ENCODE measurements around the gene SKI. TPM values are rescaled to one million over a fixed set of nuclear protein-coding genes. Genes with fewer than 3 reads are reported as not detected.

The SKI gene
- total RNA-seq, 6 experiments from 2014 or later = 23.7 to 84.8 (median 31.4) TPM

GRCh38 chr1:2271841-2272655 lies 43.9 kb downstream of the SKI start:
- DNase-seq (peak; percentile 67 to 81 (median 74)), ATAC-seq (peak; percentile 42 to 59 (median 47))
- peak overlapping the region in 1 of 3 donors; percentile 66 for H3K27ac ChIP-seq
- WGBS (ENCODE audit: insufficient coverage, low coverage, low lambda C conversion rate, missing lambda C conversion rate) = 21% methylated on average over 9 of the region's 23 CpGs
- H3K4me3 ChIP-seq = no peak overlapping the region
- no peaks in the 10 kb centered on the region for H3K36me3 ChIP-seq
- no peaks in the 10 kb centered on the region for H3K9me3 ChIP-seq
- H3K27me3 ChIP-seq = no peaks in the 10 kb centered on the region
- no peak for TF ChIP-seq CTCF (IDR thresholded peaks at IDR 0.05)
- TF ChIP-seq POLR2A (IDR thresholded peaks at IDR 0.05) = no peak
- H3K4me1 ChIP-seq = peaks cover 2 to 73% (median 45%) of the 10 kb centered on the region in 4 donors
- intact Hi-C loops (cut with DNase I) = no loop called here

GRCh38 chr1:2272686-2273400 lies 44.7 kb downstream of the SKI start:
- Histone ChIP-seq H3K27me3 (no peaks in the 10 kb centered on the region), H3K27ac (no peak overlapping the region), H3K4me3 (no peak overlapping the region), H3K9me3 (no peaks in the 10 kb centered on the region), H3K4me1 (peaks cover 2 to 65% (median 41%) of the 10 kb centered on the region in 4 donors), H3K36me3 (no peaks in the 10 kb centered on the region)
- WGBS (ENCODE audit: insufficient coverage, low coverage, low lambda C conversion rate, missing lambda C conversion rate) = 72% methylated on average over 7 of the region's 28 CpGs
- DNase-seq (peak in 2 of 3 donors; percentile 20 to 40), ATAC-seq (no peak)
- no peak for TF ChIP-seq CTCF (IDR thresholded peaks at IDR 0.05)
- no peak for TF ChIP-seq POLR2A (IDR thresholded peaks at IDR 0.05)
- intact Hi-C loops (cut with DNase I) = no loop called here

- Histone ChIP-seq H3K27ac (no peak overlapping the region), H3K36me3 (no peaks in the 10 kb centered on the region), H3K4me3 (no peak overlapping the region), H3K27me3 (no peaks in the 10 kb centered on the region), H3K4me1 (peaks cover 2 to 62% (median 38%) of the 10 kb centered on the region in 4 donors), H3K9me3 (no peaks in the 10 kb centered on the region)
- TF ChIP-seq CTCF (IDR thresholded peaks at IDR 0.05) = no peak
- no peak for TF ChIP-seq POLR2A (IDR thresholded peaks at IDR 0.05)
- no CpG with 5 or more reads among the region's 29 CpGs for WGBS (ENCODE audit: insufficient coverage, low coverage, low lambda C conversion rate, missing lambda C conversion rate)
- no peak for ATAC-seq
- DNase-seq = peak in 2 of 3 donors; percentile 20 to 49
- intact Hi-C loops (cut with DNase I) = no loop called here
These were observed 45.4 kb downstream of the SKI start for GRCh38 chr1:2273401-2274090.

GRCh38 chr1:2274231-2274928 lies 46.3 kb downstream of the SKI start:
- H3K4me1 ChIP-seq = peaks cover 2 to 68% (median 37%) of the 10 kb centered on the region in 4 donors
- H3K27me3 ChIP-seq = no peaks in the 10 kb centered on the region
- no peaks in the 10 kb centered on the region for H3K9me3 ChIP-seq
- no peak overlapping the region for H3K4me3 ChIP-seq
- intact Hi-C loops (cut with DNase I) = no loop called here
- ATAC-seq (no peak), DNase-seq (peak in 1 of 3 donors; percentile 47)
- no peaks in the 10 kb centered on the region for H3K36me3 ChIP-seq
- no peak for TF ChIP-seq POLR2A (IDR thresholded peaks at IDR 0.05)
- no peak for TF ChIP-seq CTCF (IDR thresholded peaks at IDR 0.05)
- WGBS (ENCODE audit: insufficient coverage, low coverage, low lambda C conversion rate, missing lambda C conversion rate) = 84% methylated on average over 4 of the region's 24 CpGs
- peak overlapping the region in 1 of 3 donors; percentile 13 for H3K27ac ChIP-seq
